NT2/D1 (cell line): ENCODE measurements around the gene TMEM38A.

Source experiments
- SUZ12 ChIP-seq: IDR thresholded peaks from 2 replicates; pipeline ENCODE4 v1.6.1; 2011; ENCODE audit not compliant: insufficient read length, insufficient read depth; ENCODE audit errors: extremely low read depth
- YY1 ChIP-seq: IDR thresholded peaks from 2 replicates; pipeline ENCODE4 v1.6.1; 2011; ENCODE audit not compliant: insufficient read length, insufficient read depth
- ZNF274 ChIP-seq: IDR thresholded peaks from 2 replicates; pipeline ENCODE4 v1.6.1; 2011; ENCODE audit warnings: mild to moderate bottlenecking, low read depth, low read length

GRCh38 chr19:16645140-16645539 lies 15.8 kb upstream of the TMEM38A start:
- no peak for TF ChIP-seq ZNF274
- TF ChIP-seq SUZ12 = no peak
- no peak for TF ChIP-seq YY1
